IPS-15b (cell line): ENCODE data around the gene OR10P1.

ENCODE experiments used
- H3K27me3 ChIP-seq: one replicate; pipeline ENCODE4 v1.6.1; 2013; ENCODE audit warnings: low read length; ENCODE audit not compliant: control insufficient read depth, insufficient read depth
- H3K36me3 ChIP-seq: one replicate; pipeline ENCODE4 v1.6.1; 2013; ENCODE audit warnings: low read length; ENCODE audit not compliant: control insufficient read depth, insufficient read depth
- H3K4me1 ChIP-seq: one replicate; pipeline ENCODE4 v1.6.1; 2013; ENCODE audit warnings: mild to moderate bottlenecking, low read length; ENCODE audit not compliant: control insufficient read depth, insufficient read depth
- H3K4me3 ChIP-seq: one replicate; pipeline ENCODE4 v1.5.1; 2013; ENCODE audit warnings: low read depth, low read length
- H3K9ac ChIP-seq: one replicate; pipeline ENCODE4 v1.6.1; 2013; ENCODE audit warnings: low read depth, mild to moderate bottlenecking, low read length
- H3K9me3 ChIP-seq: one replicate; pipeline ENCODE4 v1.6.1; 2013; ENCODE audit warnings: mild to moderate bottlenecking, low read length; ENCODE audit not compliant: control insufficient read depth, insufficient read depth

The OR10P1 gene

GRCh38 chr12:55673638-55674037 is 36.9 kb downstream of the OR10P1 start:
- H3K27me3 ChIP-seq = no peaks in the 10 kb centered on the region
- no peak overlapping the region for H3K9ac ChIP-seq
- H3K4me3 ChIP-seq = no peak overlapping the region
- H3K9me3 ChIP-seq = no peaks in the 10 kb centered on the region
- no peaks in the 10 kb centered on the region for H3K36me3 ChIP-seq
- H3K4me1 ChIP-seq = no peaks in the 10 kb centered on the region

GRCh38 chr12:55675666-55676065 is 39.0 kb downstream of the OR10P1 start:
- H3K36me3 ChIP-seq = no peaks in the 10 kb centered on the region
- H3K27me3 ChIP-seq = no peaks in the 10 kb centered on the region
- H3K4me1 ChIP-seq = no peaks in the 10 kb centered on the region
- H3K9me3 ChIP-seq = no peaks in the 10 kb centered on the region
- no peak overlapping the region for H3K9ac ChIP-seq
- no peak overlapping the region for H3K4me3 ChIP-seq

GRCh38 chr12:55676707-55677106 is 40.0 kb downstream of the OR10P1 start:
- Histone ChIP-seq H3K4me1 (no peaks in the 10 kb centered on the region), H3K9me3 (no peaks in the 10 kb centered on the region), H3K27me3 (no peaks in the 10 kb centered on the region), H3K4me3 (no peak overlapping the region), H3K36me3 (no peaks in the 10 kb centered on the region), H3K9ac (no peak overlapping the region)

GRCh38 chr12:55679691-55680090 is 43.0 kb downstream of the OR10P1 start:
- H3K9ac ChIP-seq = no peak overlapping the region
- H3K9me3 ChIP-seq = no peaks in the 10 kb centered on the region
- H3K27me3 ChIP-seq = no peaks in the 10 kb centered on the region
- H3K36me3 ChIP-seq = no peaks in the 10 kb centered on the region
- no peaks in the 10 kb centered on the region for H3K4me1 ChIP-seq
- no peak overlapping the region for H3K4me3 ChIP-seq

GRCh38 chr12:55681142-55682077 is 44.7 kb downstream of the OR10P1 start:
- Histone ChIP-seq H3K36me3 (peaks cover 5% of the 10 kb centered on the region), H3K9me3 (no peaks in the 10 kb centered on the region), H3K9ac (no peak overlapping the region), H3K4me1 (no peaks in the 10 kb centered on the region), H3K27me3 (no peaks in the 10 kb centered on the region), H3K4me3 (peak overlapping the region; percentile 43)

GRCh38 chr12:55682087-55682796 is 45.5 kb downstream of the OR10P1 start:
- H3K4me3 ChIP-seq = peak overlapping the region; percentile 43
- H3K9ac ChIP-seq = no peak overlapping the region
- H3K4me1 ChIP-seq = no peaks in the 10 kb centered on the region
- H3K9me3 ChIP-seq = no peaks in the 10 kb centered on the region
- H3K36me3 ChIP-seq = peaks cover 8% of the 10 kb centered on the region
- H3K27me3 ChIP-seq = no peaks in the 10 kb centered on the region

- no peak overlapping the region for H3K9ac ChIP-seq
- no peaks in the 10 kb centered on the region for H3K27me3 ChIP-seq
- H3K36me3 ChIP-seq = peaks cover 11% of the 10 kb centered on the region
- no peaks in the 10 kb centered on the region for H3K9me3 ChIP-seq
- H3K4me1 ChIP-seq = no peaks in the 10 kb centered on the region
- H3K4me3 ChIP-seq = no peak overlapping the region
Observed at GRCh38 chr12:55683676-55684075, 47.0 kb downstream of the OR10P1 start.

- H3K4me3 ChIP-seq = no peak overlapping the region
- no peak overlapping the region for H3K9ac ChIP-seq
- H3K9me3 ChIP-seq = no peaks in the 10 kb centered on the region
- H3K4me1 ChIP-seq = no peaks in the 10 kb centered on the region
- H3K36me3 ChIP-seq = peaks cover 13% of the 10 kb centered on the region
- H3K27me3 ChIP-seq = no peaks in the 10 kb centered on the region
Observed at GRCh38 chr12:55684761-55685370, 48.2 kb downstream of the OR10P1 start.

- H3K4me1 ChIP-seq = no peaks in the 10 kb centered on the region
- no peaks in the 10 kb centered on the region for H3K9me3 ChIP-seq
- H3K9ac ChIP-seq = no peak overlapping the region
- H3K36me3 ChIP-seq = peaks cover 13% of the 10 kb centered on the region
- no peak overlapping the region for H3K4me3 ChIP-seq
- H3K27me3 ChIP-seq = no peaks in the 10 kb centered on the region
Observed at GRCh38 chr12:55685671-55686070, 49.0 kb downstream of the OR10P1 start.

GRCh38 chr12:55686366-55687010 is 49.8 kb downstream of the OR10P1 start:
- Histone ChIP-seq H3K9ac (no peak overlapping the region), H3K27me3 (no peaks in the 10 kb centered on the region), H3K9me3 (no peaks in the 10 kb centered on the region), H3K4me3 (no peak overlapping the region), H3K4me1 (no peaks in the 10 kb centered on the region), H3K36me3 (peaks cover 13% of the 10 kb centered on the region)
